Measurements from ENCODE around the gene NLRP12.

GRCh38 chr19:53871454-53871853 lies 47.3 kb upstream of the NLRP12 start:
- TF ChIP-seq POLR2A (IDR thresholded peaks at IDR 0.05; ENCODE audit: low read depth, low read length) (no peak), TAF1 (IDR thresholded peaks at IDR 0.05; ENCODE audit: borderline replicate concordance, low read depth, low read length) (no peak), POLR2AphosphoS5 (IDR thresholded peaks at IDR 0.05; ENCODE audit: low read depth, low read length) (no peak)
